ENCODE data around the gene CD164L2. TPM values are rescaled to one million over a fixed set of nuclear protein-coding genes. Genes with fewer than 3 reads are reported as not detected.

CD164L2 gene
- total and polyA plus RNA-seq, 2 donors from 2014 or later = 0.63 to 1.1 TPM

DNA sequence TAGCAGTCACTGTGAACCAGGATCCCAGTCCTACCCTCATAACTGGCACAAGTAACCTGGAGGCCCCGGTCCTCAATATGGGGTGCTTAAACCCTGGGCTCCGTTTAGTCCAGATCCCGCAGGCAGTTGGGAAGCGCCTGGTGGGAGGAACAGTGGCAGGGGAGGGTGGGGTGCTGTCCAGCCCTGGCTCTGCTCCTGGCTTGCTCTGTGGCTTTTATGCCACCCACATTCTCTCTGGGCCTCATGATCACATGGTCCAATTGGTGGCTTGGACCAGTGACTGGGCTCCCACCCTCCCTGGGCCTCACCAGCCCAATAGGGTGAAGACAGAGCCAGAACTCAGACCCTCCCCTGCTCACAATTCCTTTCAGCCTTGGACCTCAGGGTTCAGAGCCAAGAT lies 2.9 kb downstream of the CD164L2 start:
- Histone ChIP-seq H3K4me1 (ENCODE audit: control insufficient read depth in 2 of 3, insufficient read depth in 2 of 3, low read depth in 1 of 3, low read length in 3 of 3) (no peaks in the 10 kb centered on the region), H3K4me3 (ENCODE audit: low read length in 3 of 3) (no peak overlapping the region), H3K9me3 (ENCODE audit: control insufficient read depth in 2 of 3, insufficient read depth in 1 of 3, low read length in 3 of 3) (no peaks in the 10 kb centered on the region), H3K27ac (ENCODE audit: low read depth in 2 of 2, low read length in 2 of 2) (no peak overlapping the region), H3K9ac (ENCODE audit: low read length in 3 of 3) (no peak overlapping the region), H3K36me3 (ENCODE audit: control insufficient read depth in 2 of 3, insufficient read depth in 3 of 3, low read length in 3 of 3) (no peaks in the 10 kb centered on the region), H3K27me3 (ENCODE audit: control insufficient read depth, insufficient read depth, low read length) (no peaks in the 10 kb centered on the region)
- TF ChIP-seq, protein P1, sequence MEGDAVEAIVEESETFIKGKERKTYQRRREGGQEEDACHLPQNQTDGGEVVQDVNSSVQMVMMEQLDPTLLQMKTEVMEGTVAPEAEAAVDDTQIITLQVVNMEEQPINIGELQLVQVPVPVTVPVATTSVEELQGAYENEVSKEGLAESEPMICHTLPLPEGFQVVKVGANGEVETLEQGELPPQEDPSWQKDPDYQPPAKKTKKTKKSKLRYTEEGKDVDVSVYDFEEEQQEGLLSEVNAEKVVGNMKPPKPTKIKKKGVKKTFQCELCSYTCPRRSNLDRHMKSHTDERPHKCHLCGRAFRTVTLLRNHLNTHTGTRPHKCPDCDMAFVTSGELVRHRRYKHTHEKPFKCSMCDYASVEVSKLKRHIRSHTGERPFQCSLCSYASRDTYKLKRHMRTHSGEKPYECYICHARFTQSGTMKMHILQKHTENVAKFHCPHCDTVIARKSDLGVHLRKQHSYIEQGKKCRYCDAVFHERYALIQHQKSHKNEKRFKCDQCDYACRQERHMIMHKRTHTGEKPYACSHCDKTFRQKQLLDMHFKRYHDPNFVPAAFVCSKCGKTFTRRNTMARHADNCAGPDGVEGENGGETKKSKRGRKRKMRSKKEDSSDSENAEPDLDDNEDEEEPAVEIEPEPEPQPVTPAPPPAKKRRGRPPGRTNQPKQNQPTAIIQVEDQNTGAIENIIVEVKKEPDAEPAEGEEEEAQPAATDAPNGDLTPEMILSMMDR (IDR thresholded peaks at IDR 0.05; ENCODE audit: borderline replicate concordance, extremely low read depth, insufficient read depth) = no peak
- intact Hi-C loops (cut with DNase I) = no loop called here
- no peak for FAIRE-seq
- no peak for DNase-seq

DNA sequence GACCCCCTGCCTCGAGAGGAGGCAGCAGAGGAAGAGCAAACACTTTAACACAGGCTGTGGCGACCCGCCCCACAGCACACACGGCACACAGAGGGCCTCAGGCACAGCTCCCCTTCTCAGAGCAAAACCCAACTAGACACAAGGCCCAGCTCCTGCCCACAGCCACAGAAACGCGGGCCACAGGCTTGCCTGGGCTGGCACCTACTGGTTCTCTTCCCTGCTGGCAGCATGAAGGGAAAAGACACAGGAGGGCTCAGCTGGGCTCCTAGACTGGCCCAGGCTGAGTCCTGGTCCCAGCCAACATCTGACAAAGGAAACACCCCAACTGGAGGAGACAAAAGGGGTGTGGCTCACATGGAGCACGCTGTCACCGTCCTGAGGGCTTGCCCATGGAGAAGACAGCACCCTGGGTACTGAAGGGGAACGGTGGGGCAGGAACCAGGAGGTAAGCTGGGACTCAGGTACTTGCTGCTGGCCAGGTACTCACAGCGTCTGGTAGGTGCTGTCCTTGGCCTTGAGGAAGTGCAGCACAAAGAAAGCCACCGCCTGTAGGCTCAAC lies 3.5 kb downstream of the CD164L2 start:
- no peak for FAIRE-seq
- TF ChIP-seq, protein P1 (IDR thresholded peaks at IDR 0.05; ENCODE audit: borderline replicate concordance, extremely low read depth, insufficient read depth) = no peak
- DNase-seq = no peak
- Histone ChIP-seq H3K27me3 (ENCODE audit: control insufficient read depth, insufficient read depth, low read length) (no peaks in the 10 kb centered on the region), H3K4me3 (ENCODE audit: low read length in 3 of 3) (no peak overlapping the region), H3K36me3 (ENCODE audit: control insufficient read depth in 2 of 3, insufficient read depth in 3 of 3, low read length in 3 of 3) (no peaks in the 10 kb centered on the region), H3K9me3 (ENCODE audit: control insufficient read depth in 2 of 3, insufficient read depth in 1 of 3, low read length in 3 of 3) (no peaks in the 10 kb centered on the region), H3K4me1 (ENCODE audit: control insufficient read depth in 2 of 3, insufficient read depth in 2 of 3, low read depth in 1 of 3, low read length in 3 of 3) (no peaks in the 10 kb centered on the region), H3K27ac (ENCODE audit: low read depth in 2 of 2, low read length in 2 of 2) (no peak overlapping the region), H3K9ac (ENCODE audit: low read length in 3 of 3) (no peak overlapping the region)
- intact Hi-C loops (cut with DNase I) = no loop called here

DNA sequence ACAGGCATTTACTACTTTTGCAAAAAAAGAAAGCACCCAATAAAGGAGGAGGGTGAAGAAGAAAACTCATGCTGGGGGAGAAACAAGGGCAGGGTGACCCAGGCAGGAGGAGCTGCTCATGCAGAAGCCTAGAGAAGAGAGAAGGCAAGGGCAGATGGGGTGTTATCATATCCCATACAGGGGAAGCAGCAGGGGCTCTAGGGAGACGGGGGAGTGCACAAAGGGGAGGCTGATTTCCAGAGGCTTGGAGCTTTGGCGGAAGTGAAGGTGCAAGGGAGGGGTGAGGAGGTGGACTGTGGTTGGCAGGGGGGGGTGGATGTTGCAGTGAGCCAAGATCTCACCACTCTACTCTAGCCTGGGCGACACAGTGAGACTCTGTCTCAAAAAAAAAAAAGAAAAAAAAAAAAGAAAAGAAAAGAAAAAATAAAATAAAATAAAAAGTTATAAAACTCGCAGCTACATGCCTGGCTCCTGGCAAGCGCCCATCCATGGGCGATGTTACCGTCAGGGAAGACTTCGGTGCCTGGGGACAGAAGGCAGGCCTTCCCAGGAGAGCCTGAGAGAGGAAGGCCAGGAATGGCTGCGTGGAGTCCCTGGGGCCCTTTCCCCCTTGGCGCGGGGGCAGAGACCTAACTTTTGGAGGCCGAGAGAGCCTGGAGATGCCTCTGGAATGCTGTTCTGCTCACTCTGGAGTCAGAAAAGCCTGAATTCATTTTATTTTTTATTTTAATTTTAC lies 5.2 kb downstream of the CD164L2 start:
- Histone ChIP-seq H3K27me3 (ENCODE audit: control insufficient read depth, insufficient read depth, low read length) (no peaks in the 10 kb centered on the region), H3K27ac (ENCODE audit: low read depth in 2 of 2, low read length in 2 of 2) (no peak overlapping the region), H3K4me1 (ENCODE audit: control insufficient read depth in 2 of 3, insufficient read depth in 2 of 3, low read depth in 1 of 3, low read length in 3 of 3) (no peaks in the 10 kb centered on the region), H3K9ac (ENCODE audit: low read length in 3 of 3) (no peak overlapping the region), H3K36me3 (ENCODE audit: control insufficient read depth in 2 of 3, insufficient read depth in 3 of 3, low read length in 3 of 3) (no peaks in the 10 kb centered on the region), H3K9me3 (ENCODE audit: control insufficient read depth in 2 of 3, insufficient read depth in 1 of 3, low read length in 3 of 3) (no peaks in the 10 kb centered on the region), H3K4me3 (ENCODE audit: low read length in 3 of 3) (no peak overlapping the region)
- intact Hi-C loops (cut with DNase I) = no loop called here
- TF ChIP-seq, protein P1 (IDR thresholded peaks at IDR 0.05; ENCODE audit: borderline replicate concordance, extremely low read depth, insufficient read depth) = no peak
- DNase-seq (no peak), FAIRE-seq (no peak)
